NOMO-1 (cell line): Measurements from ENCODE around the gene RAB5IF.
"Not testable (repeated sequence)": the region's sequence is repeated elsewhere in the genome, so short reads cannot be mapped to it uniquely, and the experiment has no call there.

Source experiments
- DNase-seq, 2 experiments: peaks; one replicate each; lab custom pipeline; 2025; ENCODE audit not compliant: unreplicated experiment in 2 of 2; lab: John Stamatoyannopoulos, UW

The RAB5IF gene

DNA sequence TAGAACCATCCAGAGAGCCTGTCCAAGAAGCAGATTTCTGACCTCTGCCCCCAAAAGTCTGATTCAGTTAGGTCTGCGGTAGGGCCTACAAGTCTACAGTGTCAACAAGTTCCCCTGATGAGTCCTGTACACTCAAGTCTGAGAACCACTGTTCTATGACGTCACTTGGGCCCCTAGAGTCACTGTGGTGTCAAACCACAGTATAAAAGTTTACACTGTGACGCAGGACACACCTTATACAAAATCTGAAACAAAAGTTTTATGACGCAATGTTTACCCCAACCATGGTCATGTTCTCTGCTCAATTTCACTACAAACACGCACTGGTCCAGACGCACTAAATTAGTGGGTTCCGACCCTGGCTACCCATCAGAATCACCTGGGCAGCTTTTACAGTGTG lies 22.5 kb downstream of the RAB5IF start:
- no peak for DNase-seq

GRCh38 chr20:36629719-36630681 lies 24.4 kb downstream of the RAB5IF start:
- peak; percentile 26 to 38 for DNase-seq

DNA sequence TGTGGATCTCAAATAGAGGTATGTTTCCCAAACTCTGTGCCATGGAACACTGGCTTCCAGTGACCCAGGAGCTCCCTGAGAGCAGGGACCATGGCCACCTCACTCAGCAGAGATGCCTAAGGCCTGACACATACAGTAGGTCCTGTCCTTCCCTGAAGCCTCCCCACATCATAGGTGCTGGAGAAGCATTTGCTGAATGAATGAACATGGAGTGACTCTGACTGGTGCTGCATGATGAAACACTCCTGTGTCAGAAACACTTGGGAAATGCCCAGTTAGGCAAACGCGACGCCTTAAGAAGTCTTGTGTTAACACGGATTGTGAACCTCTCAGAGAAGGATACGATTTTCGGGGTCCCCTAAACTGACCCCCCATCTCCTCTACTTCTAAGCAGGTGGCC lies 26.1 kb downstream of the RAB5IF start:
- DNase-seq, result no peak

GRCh38 chr20:36632147-36632486 lies 26.5 kb downstream of the RAB5IF start:
- no peak for DNase-seq

DNA sequence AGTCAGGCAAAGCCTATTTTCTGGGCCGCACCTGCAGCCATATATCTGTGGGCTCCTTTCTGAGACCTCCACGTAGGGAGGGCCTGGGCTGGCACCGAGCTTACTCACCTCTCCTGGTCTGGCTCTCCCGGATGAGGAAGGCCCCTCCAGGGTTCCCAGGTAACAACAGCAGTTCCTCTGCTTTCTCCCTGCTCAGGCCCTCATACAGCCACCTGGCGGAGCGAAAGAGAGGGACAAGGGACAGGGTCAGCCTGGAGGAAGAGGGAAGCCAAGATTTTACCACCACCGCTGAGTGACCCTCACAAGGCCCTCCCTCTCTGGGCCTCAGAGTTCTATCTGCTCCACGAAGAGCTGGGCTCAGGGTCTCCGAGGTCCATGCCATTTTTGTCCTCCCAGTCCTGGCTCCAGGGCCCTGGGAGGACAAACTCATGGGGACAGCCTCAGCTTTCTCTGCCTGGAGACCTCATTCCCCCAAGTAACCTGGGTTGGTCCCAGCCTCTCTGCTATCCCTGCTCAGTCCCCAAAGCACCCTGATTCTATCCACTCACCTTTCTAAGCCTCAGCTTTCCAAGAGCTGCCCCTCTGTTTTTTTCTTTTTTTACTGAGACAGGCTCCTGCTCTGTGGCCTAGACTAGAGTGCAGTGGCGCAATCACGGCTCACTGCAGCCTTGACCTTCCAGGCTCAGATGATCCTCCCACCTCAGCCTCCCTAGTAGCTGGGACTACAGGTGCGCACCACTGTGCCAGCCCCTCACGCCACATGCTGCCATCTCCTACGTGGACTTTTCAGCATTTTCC lies 27.1 kb downstream of the RAB5IF start:
- DNase-seq, result no peak

GRCh38 chr20:36633285-36633772 lies 27.8 kb downstream of the RAB5IF start:
- DNase-seq, result no peak

GRCh38 chr20:36634342-36634741 lies 28.8 kb downstream of the RAB5IF start:
- DNase-seq, result no peak

GRCh38 chr20:36638876-36639400 lies 33.4 kb downstream of the RAB5IF start:
- not testable (repeated sequence) for DNase-seq

GRCh38 chr20:36641506-36641843 lies 35.9 kb downstream of the RAB5IF start:
- DNase-seq, result no peak

DNA sequence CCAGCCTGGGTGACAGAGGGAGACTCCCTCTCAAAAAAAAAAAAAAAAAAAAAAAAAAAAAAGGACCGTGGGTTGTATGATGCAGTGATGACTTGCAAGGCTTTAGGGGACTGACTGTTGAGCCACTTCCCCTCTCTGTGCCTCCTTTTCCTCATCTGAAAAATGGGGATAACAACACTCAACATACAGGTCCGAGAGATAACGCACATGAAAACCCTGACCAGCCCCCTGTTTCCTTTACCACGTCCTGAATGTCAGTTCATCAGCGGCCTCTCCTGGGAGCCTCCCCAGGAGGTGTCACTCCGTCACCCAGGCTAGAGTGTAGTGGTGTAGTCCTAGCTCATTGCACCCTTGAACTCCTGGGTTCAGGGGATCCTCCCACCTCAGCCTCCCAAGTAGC lies 36.6 kb downstream of the RAB5IF start:
- DNase-seq, result no peak

DNA sequence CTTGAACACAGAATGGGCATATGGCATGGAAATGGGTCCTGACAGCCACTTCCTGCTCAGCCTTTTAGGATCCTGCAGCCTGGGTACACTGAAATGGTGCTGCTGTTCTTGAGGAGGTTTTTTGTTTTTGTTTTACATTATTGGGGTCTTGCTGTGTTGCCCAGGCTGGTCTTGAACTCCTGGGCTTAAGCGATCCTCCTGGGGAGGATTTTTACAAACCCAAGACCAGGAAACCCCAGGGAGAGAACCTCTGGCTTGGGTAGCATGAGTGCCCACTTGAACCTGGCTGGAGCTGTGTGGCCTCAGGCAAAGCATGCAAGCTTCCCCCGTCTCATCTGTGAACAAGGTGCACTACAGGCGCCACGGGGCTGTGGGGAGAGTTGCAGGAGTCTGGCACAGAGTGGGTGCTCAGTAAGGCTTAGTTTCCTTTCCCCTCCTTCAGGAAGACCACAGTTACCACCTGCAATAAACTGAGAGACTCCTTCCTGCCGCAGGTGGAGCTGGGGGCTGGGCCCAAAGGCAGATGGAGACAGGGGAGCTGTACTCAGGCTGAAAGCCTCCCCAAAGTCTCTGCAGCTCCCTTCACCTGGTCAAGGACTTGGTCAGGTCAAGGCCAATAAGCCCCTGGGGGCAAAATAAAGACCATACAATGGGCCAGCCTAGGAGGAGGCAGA lies 38.6 kb downstream of the RAB5IF start:
- DNase-seq, result no peak

GRCh38 chr20:36644706-36645095 lies 39.1 kb downstream of the RAB5IF start:
- no peak for DNase-seq

DNA sequence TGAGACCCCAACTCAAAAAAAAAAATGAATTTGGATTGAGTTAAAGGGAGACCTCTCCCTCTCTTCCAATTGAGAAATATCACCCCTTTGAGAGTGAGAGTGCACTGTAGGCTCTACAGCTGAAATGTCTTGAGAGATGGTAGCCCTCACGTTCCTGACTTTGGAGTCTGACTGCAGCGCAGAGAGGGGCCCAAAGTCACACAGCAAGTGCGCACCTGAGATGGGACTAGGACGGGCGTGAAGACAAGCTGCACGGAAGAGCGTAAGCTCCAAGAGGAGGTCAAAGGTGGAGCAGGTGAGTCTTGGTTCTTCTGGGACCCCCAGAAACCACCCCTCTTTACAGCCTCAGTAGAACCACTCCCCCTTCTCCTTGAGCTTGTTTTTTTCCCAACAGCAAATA lies 39.8 kb downstream of the RAB5IF start:
- no peak for DNase-seq

DNA sequence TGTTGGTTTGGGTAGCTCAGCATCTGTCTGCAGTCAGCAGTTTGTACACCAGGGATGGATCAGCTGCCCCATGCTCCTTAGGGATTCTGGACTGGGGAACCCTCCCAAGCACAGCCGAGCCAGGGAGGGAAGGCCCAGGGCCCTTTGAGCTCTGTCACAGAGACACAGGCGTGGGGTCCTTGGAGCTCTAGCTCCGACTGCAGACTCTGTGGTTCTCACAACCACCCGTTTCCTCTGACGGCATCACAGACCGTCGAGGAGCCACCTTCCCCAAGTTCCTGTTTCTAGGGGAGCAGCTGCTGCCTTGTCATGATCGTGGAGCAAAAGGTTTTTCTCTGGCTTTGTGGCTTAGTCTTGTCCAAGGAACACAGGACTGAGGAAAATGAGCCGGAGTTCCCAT lies 40.4 kb downstream of the RAB5IF start, which contains the start of gene SLA2:
SLA2 (minus strand) TSS at position 199 of the 400 bp plus-strand sequence. CDS start 4,861 bp downstream, outside the sequence.
- peak; percentile 74 to 86 for DNase-seq

GRCh38 chr20:36646678-36647077 lies 41.1 kb downstream of the RAB5IF start:
- no peak for DNase-seq

- DNase-seq, result no peak
These were observed 41.9 kb downstream of the RAB5IF start for GRCh38 chr20:36647196-36648121.

DNA sequence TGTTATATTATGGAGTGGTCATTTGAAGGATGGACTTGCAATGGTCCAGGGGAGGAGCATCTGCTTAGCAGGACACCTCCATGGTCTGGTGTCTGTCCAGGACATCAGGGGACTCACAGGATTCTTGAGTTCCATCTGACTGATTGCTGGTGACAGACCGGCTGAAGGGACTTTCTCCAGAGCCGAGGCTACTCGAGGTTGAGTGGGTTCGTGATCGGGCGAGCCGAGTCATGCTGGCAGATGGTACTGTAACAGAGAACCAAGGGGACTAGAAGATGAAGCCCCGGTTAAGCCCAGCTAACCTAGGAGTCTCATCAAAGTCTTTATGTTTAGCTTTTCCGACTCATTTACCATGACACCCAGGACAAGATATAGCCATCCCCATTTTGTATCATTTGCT lies 47.9 kb downstream of the RAB5IF start:
- no peak for DNase-seq

- DNase-seq, result no peak
These were observed 48.9 kb downstream of the RAB5IF start for GRCh38 chr20:36654506-36654905.

DNA sequence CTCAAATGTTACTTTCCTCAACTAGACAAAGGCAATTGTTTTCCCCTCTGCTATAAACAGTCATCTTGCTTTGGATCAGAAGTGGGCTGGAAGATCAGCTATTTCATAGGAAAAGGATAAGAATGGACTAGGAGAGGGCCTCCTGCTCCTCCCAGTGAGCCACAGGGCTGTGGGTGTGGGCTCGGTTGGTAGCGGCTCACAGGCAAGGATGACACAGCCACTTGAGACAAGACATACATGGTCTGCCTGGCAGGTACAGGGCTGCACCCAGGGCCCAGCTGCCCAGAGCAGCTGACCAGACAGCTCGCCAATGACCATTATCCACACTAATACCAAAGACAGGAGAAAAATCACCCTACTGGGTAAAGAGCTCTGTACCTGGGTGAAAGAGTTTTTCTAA lies 49.4 kb downstream of the RAB5IF start:
- DNase-seq, result no peak

DNA sequence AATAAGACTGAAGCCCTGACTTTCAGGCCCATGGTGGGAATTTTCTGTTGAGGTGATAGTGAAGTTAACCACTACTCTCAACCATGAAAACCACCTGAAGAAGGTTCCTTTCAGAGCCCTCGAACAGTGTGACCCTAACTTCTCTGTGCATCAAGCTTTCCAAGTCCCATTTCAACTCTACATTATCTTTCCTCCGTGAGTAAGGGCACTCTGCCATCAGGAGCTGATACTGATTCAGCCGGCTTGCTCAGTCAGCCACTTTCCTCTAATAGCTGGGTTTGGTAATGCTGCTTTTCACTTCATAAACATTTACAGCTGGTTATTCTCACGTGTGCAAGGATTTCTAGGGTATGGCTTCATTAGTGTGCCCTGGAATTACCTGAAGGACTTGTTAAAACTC lies 51.2 kb downstream of the RAB5IF start:
- DNase-seq, result no peak
